ENCODE measurements around the gene GP1BB.
A peak's percentile ranks its signal among the peaks of the same experiment; 100 is the strongest.

GP1BB gene

GRCh38 chr22:19756288-19757128, 33.2 kb downstream of the GP1BB start:
- DNase-seq: peak; percentile 19

GRCh38 chr22:19757140-19757984, 34.0 kb downstream of the GP1BB start:
- no peak for DNase-seq

GRCh38 chr22:19757985-19758895, 34.9 kb downstream of the GP1BB start:
- no peak for DNase-seq

- DNase-seq: no peak
Observed at GRCh38 chr22:19758896-19759426, 35.6 kb downstream of the GP1BB start.

GRCh38 chr22:19759427-19760057, 36.2 kb downstream of the GP1BB start:
- no peak for DNase-seq

GRCh38 chr22:19760058-19760950, 37.0 kb downstream of the GP1BB start, which contains the start of gene TBX1:
TBX1 (plus strand) TSS chr22:19760778; CDS start chr22:19760844, 66 bp downstream.
- no peak for DNase-seq

GRCh38 chr22:19760951-19761724, 37.8 kb downstream of the GP1BB start:
- no peak for DNase-seq

- DNase-seq: no peak
Observed at GRCh38 chr22:19761725-19762567, 38.6 kb downstream of the GP1BB start.

GRCh38 chr22:19762568-19763457, 39.5 kb downstream of the GP1BB start:
- no peak for DNase-seq

- DNase-seq: no peak
Observed at GRCh38 chr22:19763458-19764298, 40.3 kb downstream of the GP1BB start.

GRCh38 chr22:19764299-19764593, 40.9 kb downstream of the GP1BB start:
- no peak for DNase-seq

GRCh38 chr22:19764636-19765476, 41.5 kb downstream of the GP1BB start:
- DNase-seq: no peak

GRCh38 chr22:19765477-19766239, 42.3 kb downstream of the GP1BB start:
- no peak for DNase-seq

- no peak for DNase-seq
Observed at GRCh38 chr22:19766240-19766510, 42.8 kb downstream of the GP1BB start.

- DNase-seq: peak; percentile 51
Observed at GRCh38 chr22:19766511-19767426, 43.4 kb downstream of the GP1BB start.

Data from hematopoietic multipotent progenitor cell treated with erythropoietin and hydrocortisone succinate and interleukin-3 and kit ligand, for 8 days (in vitro differentiated cells).